SK-N-SH (cell line): Measurements from ENCODE around the gene LARGE1. TPM values are rescaled to one million over a fixed set of nuclear protein-coding genes. Genes with fewer than 3 reads are reported as not detected.

Experiments used
- CTCF ChIA-PET: fragments of 300-600, 350-600 bp; formaldehyde crosslinking; extraction: SDS; loops from one replicate; lab custom pipeline; 2021; lab: Yijun Ruan, JAX
- POLR2A ChIA-PET: fragments of 350-600 bp; sonication (Branson Sonifier 250); formaldehyde crosslinking; extraction: SDS; loops from one replicate; lab custom pipeline; 2020; ENCODE audit warnings: antibody characterized with exemption, inconsistent platforms; lab: Yijun Ruan, JAX
- DNase-seq: peaks from one replicate; pipeline ENCODE4 v3.0.0; 2012
- H2AFZ ChIP-seq: fragments of 200-600 bp; sonication (generic); 2 replicates; pipeline ENCODE4 v1.8.1; 2016; ENCODE audit warnings: antibody characterized with exemption, mild to moderate bottlenecking, low read depth
- H3F3A ChIP-seq: fragments of 200-600 bp; sonication (generic); replicated peaks from 2 replicates; pipeline ENCODE3; 2016; ENCODE audit warnings: antibody characterized with exemption, mild to moderate bottlenecking; ENCODE audit not compliant: insufficient read depth
- H3K27ac ChIP-seq, 2 experiments: fragments of 200-500 bp in 1 of 2; fragments of 200-600 bp in 1 of 2; sonication (Bioruptor generic) in 1 of 2; sonication (generic), shearing (Covaris generic) in 1 of 2; 2 replicates each; pipeline versions ENCODE4 v1.5.1 to v1.6.1; 2014 to 2016; ENCODE audit warnings: low read depth in 2 of 2, inconsistent platforms in 1 of 2, low read length in 1 of 2, mild to moderate bottlenecking in 1 of 2, mixed read lengths in 1 of 2
- H3K27me3 ChIP-seq: fragments of 200-600 bp; sonication (generic), shearing (Covaris generic); 2 replicates; pipeline ENCODE4 v1.6.1; 2016; ENCODE audit warnings: mixed run types; ENCODE audit not compliant: insufficient read depth
- H3K36me3 ChIP-seq, 2 experiments: fragments of 200-500 bp in 1 of 2; fragments of 200-600 bp in 1 of 2; sonication (Bioruptor generic) in 1 of 2; sonication (generic) in 1 of 2; replicated peaks in 1 of 2; 2 replicates each; pipeline versions ENCODE3 to v1.5.1; 2014 to 2016; ENCODE audit warnings: low read length in 1 of 2, mild to moderate bottlenecking in 1 of 2; ENCODE audit not compliant: insufficient read depth in 2 of 2, control insufficient read depth in 1 of 2
- H3K4me1 ChIP-seq, 2 experiments: fragments of 200-500 bp in 1 of 2; fragments of 200-600 bp in 1 of 2; sonication (Bioruptor generic) in 1 of 2; sonication (generic), shearing (Covaris generic) in 1 of 2; 2 replicates each; pipeline versions ENCODE4 v1.5.1 to v1.6.1; 2014 to 2016; ENCODE audit warnings: low read depth in 1 of 2, low read length in 1 of 2, mixed run types in 1 of 2; ENCODE audit not compliant: insufficient read depth in 2 of 2, control insufficient read depth in 1 of 2
- H3K4me2 ChIP-seq: fragments of 200-600 bp; sonication (generic), shearing (Covaris generic); 2 replicates; pipeline ENCODE4 v1.6.1; 2017; ENCODE audit warnings: mixed run types
- H3K4me3 ChIP-seq, 2 experiments: fragments of 200-500 bp in 1 of 2; fragments of 200-600 bp in 1 of 2; sonication (Bioruptor generic) in 1 of 2; sonication (generic), shearing (Covaris generic) in 1 of 2; 2 replicates each; pipeline versions ENCODE4 v1.5.1 to v1.8.1; 2014 to 2016; ENCODE audit warnings: low read depth in 2 of 2, inconsistent platforms in 1 of 2, low read length in 1 of 2, mild to moderate bottlenecking in 1 of 2, mixed read lengths in 1 of 2, moderate library complexity in 1 of 2
- H3K79me2 ChIP-seq: fragments of 200-600 bp; sonication (generic); 2 replicates; pipeline ENCODE4 v1.8.1; 2017; ENCODE audit warnings: mild to moderate bottlenecking; ENCODE audit not compliant: insufficient read depth
- H3K9ac ChIP-seq: fragments of 200-600 bp; sonication (generic); 2 replicates; pipeline ENCODE4 v1.6.1; 2017; ENCODE audit warnings: mixed run types
- H3K9me2 ChIP-seq: fragments of 200-600 bp; sonication (generic); 2 replicates; pipeline ENCODE4 v1.6.1; 2017; ENCODE audit warnings: mixed run types
- H3K9me3 ChIP-seq: fragments of 200-600 bp; sonication (generic); 2 replicates; pipeline ENCODE4 v1.6.1; 2017; ENCODE audit warnings: mixed run types, mild to moderate bottlenecking, moderate library complexity
- H4K20me1 ChIP-seq: fragments of 200-600 bp; sonication (generic); 2 replicates; pipeline ENCODE4 v1.6.1; 2017; ENCODE audit warnings: mild to moderate bottlenecking, mixed run types; ENCODE audit not compliant: insufficient read depth
- CHD2 ChIP-seq: fragments of 150-350 bp; IDR thresholded peaks from 2 replicates; pipeline ENCODE4 v1.6.1; 2018; ENCODE audit warnings: low read length; ENCODE audit not compliant: partially characterized antibody
- ELF1 ChIP-seq: IDR thresholded peaks from 2 replicates; pipeline ENCODE4 v1.4.0; 2012
- EP300 ChIP-seq, 2 experiments: IDR thresholded peaks; 2 replicates each; pipeline versions ENCODE4 v1.4.0 to v1.6.1; 2012; ENCODE audit warnings: borderline replicate concordance in 1 of 2, low read depth in 1 of 2, low read length in 1 of 2
- EZH2phosphoT487 ChIP-seq: fragments of 200-600 bp; sonication (generic); IDR thresholded peaks from 2 replicates; pipeline ENCODE4 v1.6.1; 2017; ENCODE audit warnings: low read depth, mixed run types, mild to moderate bottlenecking, antibody characterized with exemption, moderate library complexity, borderline replicate concordance
- FOXM1 ChIP-seq: IDR thresholded peaks from 2 replicates; pipeline ENCODE4 v1.4.0; 2012; ENCODE audit warnings: low read depth, mild to moderate bottlenecking
- GABPA ChIP-seq: IDR thresholded peaks from 2 replicates; pipeline ENCODE4 v1.4.0; 2012; ENCODE audit warnings: low read depth, mild to moderate bottlenecking
- RAD21 ChIP-seq: IDR thresholded peaks from 2 replicates; pipeline ENCODE4 v1.6.1; 2012; ENCODE audit warnings: mild to moderate bottlenecking, low read length
- RCOR1 ChIP-seq: fragments of 150-350 bp; IDR thresholded peaks from 2 replicates; pipeline ENCODE4 v1.6.1; 2017; ENCODE audit warnings: antibody characterized with exemption, low read length
- RFX5 ChIP-seq: IDR thresholded peaks from 2 replicates; pipeline ENCODE4 v1.6.1; 2012; ENCODE audit warnings: mild to moderate bottlenecking, improper control_type of control experiment, low read length
- SIN3A ChIP-seq: IDR thresholded peaks from 2 replicates; pipeline ENCODE4 v1.6.1; 2012; ENCODE audit warnings: low read depth, mild to moderate bottlenecking, low read length, moderate library complexity, borderline replicate concordance
- TEAD4 ChIP-seq: IDR thresholded peaks from 2 replicates; pipeline ENCODE4 v1.4.0; 2012; ENCODE audit warnings: mild to moderate bottlenecking, borderline replicate concordance; ENCODE audit not compliant: insufficient read depth
- USF1 ChIP-seq: IDR thresholded peaks from 2 replicates; pipeline ENCODE4 v1.4.0; 2012; ENCODE audit warnings: low read depth, borderline replicate concordance
- USF2 ChIP-seq: fragments of 150-350 bp; IDR thresholded peaks from 2 replicates; pipeline ENCODE4 v1.6.1; 2017; ENCODE audit warnings: antibody characterized with exemption, low read length, low read depth, borderline replicate concordance
- YY1 ChIP-seq: IDR thresholded peaks from 2 replicates; pipeline ENCODE4 v1.4.0; 2012; ENCODE audit warnings: low read depth, mild to moderate bottlenecking
- ZBTB33 ChIP-seq: IDR thresholded peaks from 2 replicates; pipeline ENCODE4 v1.4.0; 2012; ENCODE audit warnings: low read depth, borderline replicate concordance
- WGBS: methylation state at CpG from one replicate; pipeline ENCODE4 v1.1.6; 2017; ENCODE audit warnings: low lambda C conversion rate; 5-methylcytosine and 5-hydroxymethylcytosine counted together
- polyA plus RNA-seq, 3 experiments: library from polyadenylated mRNA; depleted of rRNA; stranded (reverse); fragments of >200 nt; gene quantifications; 2 replicates each; pipeline ENCODE4 v1.2.3, GENCODE V29; 2012

Gene LARGE1
- polyA plus RNA-seq, 1 of the 3 experiments (the other 2 are of a cell fraction): 1.1 TPM

- no peaks in the 10 kb centered on the region for H3K4me1 ChIP-seq
- H3K9me2 ChIP-seq: no peaks in the 10 kb centered on the region
- H3K79me2 ChIP-seq: no peaks in the 10 kb centered on the region
- no peak overlapping the region for H3K27ac ChIP-seq
- no peak for TF ChIP-seq FOXM1
- no peak for TF ChIP-seq GABPA
- no peak for TF ChIP-seq CHD2
- no peak for TF ChIP-seq ZBTB33
- no peak for TF ChIP-seq EZH2phosphoT487
- no peak for TF ChIP-seq RFX5
- TF ChIP-seq RCOR1: no peak
- TF ChIP-seq ELF1: no peak
- TF ChIP-seq SIN3A: no peak
- no peak for TF ChIP-seq TEAD4
- TF ChIP-seq USF2: no peak
- DNase-seq: no peak
- H3K9ac ChIP-seq: no peak overlapping the region
- H3K4me2 ChIP-seq: no peak overlapping the region
- H3K9me3 ChIP-seq: no peaks in the 10 kb centered on the region
- H3K36me3 ChIP-seq: no peaks in the 10 kb centered on the region
- no peaks in the 10 kb centered on the region for H4K20me1 ChIP-seq
- POLR2A ChIA-PET: no interaction called here
- no peaks in the 10 kb centered on the region for H3F3A ChIP-seq
- 53% methylated on average over 7 of the region's 7 CpGs for WGBS
- H2AFZ ChIP-seq: no peak overlapping the region
- CTCF ChIA-PET: no interaction called here
- no peaks in the 10 kb centered on the region for H3K27me3 ChIP-seq
- no peak overlapping the region for H3K4me3 ChIP-seq
Observed at GRCh38 chr22:33699176-33699575, 221.1 kb downstream of the LARGE1 start.

GRCh38 chr22:33697640-33698039 is 222.6 kb downstream of the LARGE1 start:
- TF ChIP-seq USF1 (no peak), EP300 (IDR thresholded peaks at IDR 0.05; ENCODE audit: borderline replicate concordance in 1 of 2, low read depth in 1 of 2, low read length in 1 of 2) (no peak), SIN3A (no peak), TEAD4 (no peak), EZH2phosphoT487 (no peak), YY1 (no peak), RAD21 (no peak), ZBTB33 (no peak), ELF1 (no peak)
- no peak overlapping the region for H2AFZ ChIP-seq
- DNase-seq: no peak
- CTCF ChIA-PET: no interaction called here
- no peaks in the 10 kb centered on the region for H3K9me2 ChIP-seq
- no peak overlapping the region for H3K4me2 ChIP-seq
- 81% methylated on average over 4 of the region's 4 CpGs for WGBS
- H3K27me3 ChIP-seq: no peaks in the 10 kb centered on the region
- no peaks in the 10 kb centered on the region for H3F3A ChIP-seq
- no peaks in the 10 kb centered on the region for H3K36me3 ChIP-seq
- no peaks in the 10 kb centered on the region for H3K79me2 ChIP-seq
- no peaks in the 10 kb centered on the region for H3K4me1 ChIP-seq
- H3K9me3 ChIP-seq: no peaks in the 10 kb centered on the region
- H4K20me1 ChIP-seq: no peaks in the 10 kb centered on the region
- H3K4me3 ChIP-seq: no peak overlapping the region
- POLR2A ChIA-PET: no interaction called here
- H3K9ac ChIP-seq: no peak overlapping the region
- H3K27ac ChIP-seq: no peak overlapping the region
